Left renal pelvis (tissue), 4 donors: ENCODE results near the gene LARP4B. TPM values are rescaled to one million over a fixed set of nuclear protein-coding genes. Genes with fewer than 3 reads are reported as not detected.

Experiments
- DNase-seq, 4 donors: peaks; one replicate each; pipeline ENCODE4 v3.0.0-alpha.2; 2013; ENCODE audit warnings: low read depth in 4 of 4, low spot score in 3 of 4
- polyA plus RNA-seq, 4 donors: library from polyadenylated mRNA; unstranded; fragments of 120-200 nt; gene quantifications; one replicate each; pipeline ENCODE4 v1.2.1, GENCODE V29; 2013; ENCODE audit not compliant: insufficient read length in 4 of 4

LARP4B gene
- polyA plus RNA-seq, result 10 to 100 TPM; 25.6 to 53.0 (median 44.6) TPM

GRCh38 chr10:931326-932318 is at the start of gene LARP4B:
LARP4B (minus strand) TSS chr10:931705; CDS start chr10:885721, 45,984 bp downstream.
- peak; percentile 84 to 92 (median 91) for DNase-seq

DNA sequence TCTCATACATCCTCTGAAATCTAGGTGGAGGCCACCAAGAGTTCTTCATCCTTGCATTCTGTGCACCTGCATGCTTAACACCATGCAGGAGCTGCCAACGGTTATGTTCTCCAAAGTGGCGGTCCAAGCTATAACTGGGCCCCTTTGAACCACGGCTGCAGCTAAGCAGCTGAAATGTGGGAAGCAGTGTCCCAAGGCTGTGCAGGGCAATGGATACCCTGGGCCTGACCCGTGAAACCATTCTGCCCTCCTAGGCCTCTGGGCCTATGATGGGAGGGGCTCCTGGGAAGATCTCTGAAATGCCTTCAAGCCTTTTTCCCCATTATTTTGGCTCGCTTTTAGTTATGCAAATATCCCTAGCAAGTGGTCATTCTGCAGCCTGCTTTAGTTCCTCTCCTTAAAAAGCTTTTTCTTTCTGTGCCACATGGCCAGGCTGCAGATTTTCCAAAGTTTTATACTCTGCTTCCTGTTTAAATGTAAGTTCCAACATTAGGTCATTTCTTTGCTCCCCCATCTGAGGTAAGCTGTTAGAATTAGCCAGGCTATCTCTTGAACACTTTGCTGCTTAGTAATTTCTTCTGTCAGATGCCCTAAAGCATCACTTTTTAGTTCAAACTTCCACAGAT is 49.1 kb upstream of the LARP4B start:
- no peak for DNase-seq

DNA sequence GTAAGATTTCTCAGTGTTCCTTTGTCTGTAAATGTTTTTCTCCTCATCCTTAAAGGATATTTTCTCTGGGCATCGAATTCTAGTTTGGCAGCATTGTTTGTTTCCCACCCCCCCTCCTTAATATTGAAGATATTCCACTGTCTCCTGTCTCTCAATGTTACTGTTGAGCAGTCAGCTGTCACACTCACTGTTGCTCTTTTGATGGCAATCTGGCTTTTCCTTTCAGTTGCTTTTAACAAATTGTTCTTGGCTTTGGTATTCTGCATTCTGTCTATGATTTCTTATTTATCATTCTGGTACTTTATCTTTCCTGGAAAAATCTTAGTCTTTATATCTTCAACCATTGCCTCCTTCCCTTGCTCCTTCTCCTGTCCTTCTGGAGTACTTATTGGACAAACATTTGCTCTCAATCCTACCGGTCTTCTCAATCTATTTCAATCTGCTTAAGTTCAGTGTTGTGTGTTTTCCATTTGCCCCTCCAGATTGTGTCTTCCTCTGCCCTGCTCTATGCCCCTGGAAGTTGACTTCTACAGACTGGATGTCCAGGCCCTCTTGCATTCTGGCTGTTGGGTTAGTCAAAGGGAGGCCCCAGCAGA is 47.4 kb upstream of the LARP4B start:
- no peak for DNase-seq

GRCh38 chr10:976316-976715 is 44.8 kb upstream of the LARP4B start:
- no peak for DNase-seq

- no peak for DNase-seq
These were observed 43.2 kb upstream of the LARP4B start for GRCh38 chr10:974785-975074.

DNA sequence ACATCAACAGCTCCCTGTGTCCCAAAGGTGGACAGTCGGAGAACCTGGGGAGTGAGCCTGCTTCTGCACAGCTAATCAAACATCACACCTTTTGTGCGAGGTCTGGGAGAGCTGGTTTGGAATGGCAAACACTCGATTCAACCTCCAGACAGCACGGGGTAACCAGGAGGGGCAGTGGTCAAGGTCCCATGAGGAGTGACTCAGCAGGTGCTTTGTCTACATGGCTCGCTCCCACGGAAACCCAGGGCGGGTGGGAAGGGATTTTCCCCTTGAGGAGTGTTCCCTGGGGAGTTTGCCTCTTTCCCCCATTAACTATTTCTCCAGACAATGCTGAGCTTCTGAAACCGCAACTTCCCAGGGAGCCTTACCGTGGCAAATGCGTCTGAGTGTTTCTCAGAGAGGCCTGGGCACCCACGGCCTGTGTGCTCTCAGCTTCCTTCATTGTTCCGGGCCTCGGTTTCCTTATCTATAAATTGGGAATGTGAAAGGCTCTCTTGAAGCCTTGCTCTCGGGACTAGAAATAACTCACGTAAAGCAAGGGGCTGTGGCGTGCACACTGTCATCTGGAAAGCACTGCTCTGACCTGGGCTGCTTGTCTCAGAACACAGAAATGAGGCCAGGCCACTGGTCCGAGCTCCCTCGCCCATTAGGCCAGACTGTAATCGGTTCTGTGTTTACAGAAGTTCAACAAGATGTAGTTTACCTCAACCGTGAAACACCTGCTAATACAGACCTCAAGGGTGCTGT is 42.7 kb upstream of the LARP4B start:
- DNase-seq, result no peak

DNA sequence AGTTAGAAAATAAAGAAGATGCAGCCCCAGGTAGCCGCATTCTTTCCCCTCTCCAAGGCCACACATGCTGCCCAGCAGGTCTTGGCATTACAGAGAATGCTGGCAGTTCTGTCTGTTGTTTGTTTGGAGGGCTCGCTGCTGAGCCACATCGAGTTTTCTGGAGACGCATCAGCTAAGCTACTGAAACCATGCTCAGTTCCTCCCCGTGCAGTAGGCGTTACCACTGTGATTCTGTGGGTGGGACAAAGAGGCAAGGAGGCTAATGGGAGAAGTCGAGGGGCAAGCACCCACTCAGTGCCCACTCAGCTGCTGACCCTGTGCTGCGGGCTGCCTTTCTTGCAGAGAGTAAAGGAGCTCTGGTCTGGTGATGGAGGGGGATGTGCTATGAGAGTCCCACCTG is 41.3 kb upstream of the LARP4B start:
- DNase-seq, result no peak

GRCh38 chr10:971613-972012 is 40.1 kb upstream of the LARP4B start:
- no peak for DNase-seq

GRCh38 chr10:971150-971542 is 39.6 kb upstream of the LARP4B start:
- DNase-seq, result no peak

GRCh38 chr10:970311-971149 is 39.0 kb upstream of the LARP4B start:
- no peak for DNase-seq

GRCh38 chr10:969473-970150 is 38.1 kb upstream of the LARP4B start:
- DNase-seq, result no peak

DNA sequence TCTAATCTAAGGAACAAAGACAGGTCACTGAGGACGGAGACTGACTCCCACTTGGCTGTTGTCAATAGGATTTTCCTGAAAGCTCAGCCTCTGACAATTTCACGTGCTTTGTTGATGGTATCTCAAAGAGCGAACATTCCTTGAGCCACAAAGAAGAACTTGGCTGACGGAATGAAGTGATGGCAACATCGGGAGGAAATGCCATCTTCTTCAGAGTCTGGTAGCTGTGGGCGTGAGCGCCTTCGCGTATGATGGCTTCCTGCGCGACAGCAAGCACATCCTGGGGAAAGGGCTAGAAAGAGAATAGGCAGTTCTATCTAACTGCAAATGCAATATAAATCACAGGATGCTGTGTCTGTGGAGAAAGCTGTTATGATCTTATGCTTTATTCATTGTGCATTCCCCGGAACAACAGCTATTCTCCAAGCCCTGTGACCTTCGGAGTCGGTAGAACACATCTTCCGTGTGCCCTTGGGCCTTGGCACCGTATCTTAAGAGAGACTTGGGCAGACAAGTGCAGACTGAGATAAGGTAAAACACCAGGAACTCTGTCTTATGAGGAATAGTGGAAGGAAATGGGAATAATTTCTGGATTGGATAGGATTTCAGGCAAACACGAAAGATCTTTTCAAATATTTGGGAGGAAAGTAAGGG is 37.2 kb upstream of the LARP4B start:
- DNase-seq, result no peak

- no peak for DNase-seq
These were observed 35.1 kb upstream of the LARP4B start for GRCh38 chr10:966466-967235.

GRCh38 chr10:964988-965417 is 33.5 kb upstream of the LARP4B start:
- DNase-seq, result no peak

DNA sequence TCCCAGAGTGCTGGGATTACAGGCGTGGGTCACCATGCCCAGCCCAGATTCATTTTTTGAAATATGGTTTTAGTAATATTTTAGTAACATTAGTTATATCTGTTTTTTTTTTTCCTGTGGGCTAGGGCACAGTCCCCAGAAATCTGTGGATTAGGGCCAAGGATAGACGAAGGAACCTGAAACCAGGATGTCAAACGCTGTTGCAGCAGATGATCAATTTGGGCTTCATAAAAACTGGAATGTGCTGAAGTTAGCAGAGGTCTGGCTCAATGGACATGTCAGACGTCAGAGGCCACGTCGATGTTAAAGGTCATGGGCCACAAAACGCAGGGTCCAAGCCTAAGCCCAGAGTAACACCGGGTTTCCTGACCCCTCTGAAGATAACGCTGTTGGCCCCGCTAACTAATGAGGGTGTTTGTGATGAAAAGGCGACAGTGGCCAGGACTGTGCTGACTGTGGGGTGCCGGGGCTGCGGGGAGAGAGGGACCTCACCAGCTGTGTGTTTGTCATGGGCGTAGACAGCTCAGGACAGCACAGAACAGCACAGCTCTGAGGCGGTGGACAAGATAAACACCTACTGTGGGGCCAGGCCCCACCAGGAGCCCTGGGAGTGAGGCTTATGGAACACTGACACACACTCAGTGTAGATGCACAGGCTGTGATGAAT is 32.9 kb upstream of the LARP4B start:
- DNase-seq, result no peak

GRCh38 chr10:963655-964054 is 32.1 kb upstream of the LARP4B start:
- DNase-seq, result no peak

DNA sequence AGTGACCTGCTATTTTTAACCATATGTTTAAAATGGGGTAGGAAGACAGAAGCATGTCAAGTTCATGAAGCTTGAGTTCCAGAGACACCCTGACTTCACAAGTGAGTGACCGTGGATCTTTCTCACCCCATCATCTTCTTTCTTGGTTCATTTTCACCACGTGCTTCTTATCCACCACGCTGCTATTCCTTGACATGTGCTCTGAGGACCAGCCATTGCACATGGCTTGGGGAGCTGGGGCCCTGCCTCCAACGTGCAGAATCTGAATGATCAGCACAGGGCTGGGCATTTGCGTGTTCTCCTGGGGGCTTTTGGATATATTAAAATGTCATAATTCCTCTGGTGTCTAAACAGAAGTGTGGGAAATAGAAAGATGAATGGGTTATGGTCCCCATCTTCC is 31.7 kb upstream of the LARP4B start:
- no peak for DNase-seq

DNA sequence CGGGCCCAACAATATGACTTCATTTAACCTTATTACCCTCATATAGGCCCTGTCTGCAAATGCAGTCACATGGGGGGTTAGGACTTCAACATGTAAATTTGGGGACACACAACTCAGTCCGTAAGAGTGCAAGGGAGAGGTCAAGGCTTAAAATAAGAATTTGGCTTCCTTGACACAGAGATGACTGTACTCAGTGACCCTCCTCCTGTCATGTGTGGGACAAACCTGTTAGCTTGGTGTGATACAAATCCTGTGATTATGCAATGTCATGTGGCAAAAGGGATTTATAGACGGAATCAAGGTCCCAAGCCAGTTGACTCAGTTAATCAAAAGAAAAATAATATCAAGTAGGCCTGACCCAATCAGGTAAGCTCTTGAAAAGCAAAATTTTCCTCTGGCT is 30.8 kb upstream of the LARP4B start:
- no peak for DNase-seq
